GOT3 (cell line): ENCODE measurements around the gene TPRA1.
A peak's percentile ranks its signal among the peaks of the same experiment; 100 is the strongest.

Experiments used
- DNase-seq: peaks from one replicate; lab custom pipeline; 2025; ENCODE audit warnings: mixed read lengths; lab: John Stamatoyannopoulos, UW

TPRA1 gene

GRCh38 chr3:127590593-127591465, at the start of gene TPRA1:
Gene TPRA1 (minus strand): TSS chr3:127590733. CDS start chr3:127580146, 10,587 bp downstream.
- DNase-seq, result peak; percentile 80

- no peak for DNase-seq
Observed at GRCh38 chr3:127640042-127640355, 49.5 kb upstream of the TPRA1 start.

- DNase-seq, result no peak
Observed at GRCh38 chr3:127639173-127640041, 48.9 kb upstream of the TPRA1 start.

GRCh38 chr3:127637971-127638370, 47.4 kb upstream of the TPRA1 start:
- DNase-seq, result no peak

GRCh38 chr3:127637546-127637945, 47.0 kb upstream of the TPRA1 start:
- no peak for DNase-seq

- no peak for DNase-seq
Observed at GRCh38 chr3:127634653-127635052, 44.1 kb upstream of the TPRA1 start.

- DNase-seq, result no peak
Observed at GRCh38 chr3:127632035-127632820, 41.7 kb upstream of the TPRA1 start.

GRCh38 chr3:127630811-127631714, 40.5 kb upstream of the TPRA1 start:
- DNase-seq, result no peak

- DNase-seq, result no peak
Observed at GRCh38 chr3:127629467-127630403, 39.2 kb upstream of the TPRA1 start.

- no peak for DNase-seq
Observed at GRCh38 chr3:127628788-127629466, 38.4 kb upstream of the TPRA1 start, which contains the start of gene PODXL2. Gene PODXL2 (plus strand): TSS chr3:127629185. CDS start chr3:127629220, 35 bp downstream.

GRCh38 chr3:127628426-127628787, 37.9 kb upstream of the TPRA1 start:
- DNase-seq, result no peak

- DNase-seq, result no peak
Observed at GRCh38 chr3:127625821-127626220, 35.3 kb upstream of the TPRA1 start.

- no peak for DNase-seq
Observed at GRCh38 chr3:127624063-127624462, 33.5 kb upstream of the TPRA1 start.

- DNase-seq, result no peak
Observed at GRCh38 chr3:127622772-127623576, 32.4 kb upstream of the TPRA1 start.

- no peak for DNase-seq
Observed at GRCh38 chr3:127622031-127622430, 31.5 kb upstream of the TPRA1 start.

- no peak for DNase-seq
Observed at GRCh38 chr3:127620637-127621375, 30.3 kb upstream of the TPRA1 start.

GRCh38 chr3:127618891-127619290, 28.4 kb upstream of the TPRA1 start:
- DNase-seq, result no peak
